WTC11 (cell line): ENCODE data around the gene TNFRSF14.

Source experiments
- CTCF ChIP-seq: fragments of 200-600 bp; IDR thresholded peaks from 2 replicates; pipeline ENCODE4 v1.8.0; 2022; ENCODE audit warnings: antibody characterized with exemption
- TEAD4 ChIP-seq: sonication (generic); formaldehyde crosslinking; IDR thresholded peaks from 2 replicates; pipeline ENCODE4 v1.8.0; 2022; ENCODE audit warnings: mild to moderate bottlenecking, missing genetic modification reagents

DNA sequence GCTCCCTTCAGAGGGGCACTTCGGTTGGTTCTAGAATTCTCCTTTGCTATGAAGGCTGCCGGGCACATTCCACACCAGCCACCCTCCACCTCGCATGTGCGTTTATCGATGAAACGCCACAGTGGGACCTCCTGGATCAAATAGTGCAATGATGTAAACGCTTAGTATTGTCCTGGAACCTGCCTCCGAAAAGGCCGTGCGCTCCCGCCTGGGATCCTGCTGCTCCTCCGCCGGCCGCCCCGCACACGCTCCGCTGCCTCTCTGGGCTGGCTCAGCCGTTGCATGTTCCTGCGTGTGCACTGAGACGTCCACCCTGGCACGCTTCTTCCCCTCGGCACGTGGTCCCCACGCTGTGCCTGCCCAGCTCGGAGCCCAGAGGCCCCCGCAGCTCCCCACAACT lies 4.0 kb upstream of the TNFRSF14 start:
- TF ChIP-seq CTCF (no peak), TEAD4 (CRISPR knock-in tag) (no peak)
